Activated CD4-positive, alpha-beta T cell treated with anti-CD3 and anti-CD28 coated beads for 36 hours (primary cell): ENCODE measurements around the gene FAM199X. TPM values are rescaled to one million over a fixed set of nuclear protein-coding genes. Genes with fewer than 3 reads are reported as not detected.
"Not testable (repeated sequence)": the region's sequence is repeated elsewhere in the genome, so short reads cannot be mapped to it uniquely, and the experiment has no call there.

Experiments used
- ATAC-seq: fragments of 200-7000 bp; cut with Tn5 transposase; one replicate; pipeline ENCODE4 v1.10.0; 2021; ENCODE audit warnings: mild to moderate bottlenecking, moderate library complexity
- CTCF ChIA-PET: fragments of 350-600 bp; sonication (Branson Sonifier 250); formaldehyde crosslinking; loops from one replicate; lab custom pipeline; 2021; ENCODE audit warnings: antibody characterized with exemption; lab: Charles Lee
- POLR2A ChIA-PET: fragments of 350-600 bp; sonication (Branson Sonifier 250); formaldehyde crosslinking; loops from one replicate; lab custom pipeline; 2021; ENCODE audit warnings: antibody characterized with exemption, inconsistent platforms; lab: Charles Lee
- DNase-seq: peaks from one replicate; pipeline ENCODE4 v3.0.0-alpha.2; 2020
- H3K27ac Mint-ChIP-seq: one replicate; pipeline ENCODE4 v1.8.0; 2021; ENCODE audit warnings: mixed read lengths
- H3K27me3 Mint-ChIP-seq: one replicate; pipeline ENCODE4 v1.8.0; 2021; ENCODE audit warnings: mixed read lengths
- H3K36me3 Mint-ChIP-seq: one replicate; pipeline ENCODE4 v1.8.0; 2021; ENCODE audit warnings: low read depth, mixed read lengths
- H3K4me1 Mint-ChIP-seq: one replicate; pipeline ENCODE4 v1.8.0; 2021; ENCODE audit warnings: mixed read lengths
- H3K4me3 Mint-ChIP-seq: one replicate; pipeline ENCODE4 v1.8.0; 2021; ENCODE audit warnings: mild to moderate bottlenecking, moderate library complexity, mixed read lengths
- H3K9me3 Mint-ChIP-seq: one replicate; pipeline ENCODE4 v1.8.0; 2021; ENCODE audit warnings: low read depth, mixed read lengths
- intact Hi-C, 2 experiments: fragments of 100-400 bp; cut with DNase I in 1 of 2; cut with micrococcal nuclease in 1 of 2; formaldehyde crosslinking; loops; one replicate each; pipeline versions ENCODE4 v1.14.2 to v1.15.1; 2022 to 2024; cut with DNase I, micrococcal nuclease
- total RNA-seq, 2 experiments: library from RNA; stranded (reverse); gene quantifications; one replicate each; pipeline ENCODE4 v1.2.3, GENCODE V29; 2021

The FAM199X gene
- total RNA-seq, 2 experiments from 2014 or later = 5.0 to 7.6 TPM

DNA sequence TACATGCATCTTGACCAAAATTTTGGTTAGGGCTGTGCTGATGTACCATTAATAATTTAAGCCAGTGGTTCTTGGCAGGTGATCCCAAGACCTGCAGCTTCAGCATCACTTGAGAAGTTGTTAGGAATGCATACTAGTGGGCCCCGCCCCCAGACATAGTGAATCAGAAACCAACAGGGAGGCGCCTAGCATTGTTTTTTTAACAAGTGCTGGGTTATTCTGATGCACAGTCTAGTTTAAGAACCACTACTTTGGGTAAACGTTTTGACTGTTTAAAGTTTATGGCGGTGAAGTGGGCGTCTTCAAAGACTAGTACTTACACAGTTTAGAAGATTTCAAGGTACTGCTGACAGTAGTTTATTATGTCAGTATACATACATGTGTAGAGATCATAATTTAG is 23.6 kb downstream of the FAM199X start:
- Mint-ChIP-seq H3K27ac (no peak overlapping the region), H3K4me3 (no peak overlapping the region), H3K36me3 (peaks cover 10% of the 10 kb centered on the region), H3K4me1 (peaks cover 2% of the 10 kb centered on the region), H3K9me3 (no peaks in the 10 kb centered on the region), H3K27me3 (no peaks in the 10 kb centered on the region)
- ATAC-seq (peak; percentile 33), DNase-seq (peak; percentile 9)
- ChIA-PET CTCF (no interaction called here), POLR2A (no interaction called here)
- intact Hi-C loops = no loop called here

DNA sequence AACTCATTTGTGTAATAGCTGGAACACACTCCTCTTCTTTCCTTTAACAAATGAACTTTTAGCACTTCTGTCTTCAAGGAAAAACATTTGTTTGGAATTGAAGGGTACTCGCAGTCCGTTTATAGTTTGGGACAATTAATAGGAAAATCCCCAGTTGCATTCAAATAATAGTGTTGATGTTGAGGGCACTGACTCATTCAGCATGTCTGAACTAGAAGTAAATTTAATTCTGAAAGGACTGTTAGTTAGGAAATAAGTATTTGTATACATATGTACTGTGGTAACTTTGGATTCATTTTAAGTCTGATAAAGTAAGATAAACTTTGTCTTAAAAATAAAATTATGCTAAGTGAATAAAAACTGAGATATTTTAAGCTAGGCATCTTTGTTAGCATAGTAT is 27.2 kb downstream of the FAM199X start:
- ChIA-PET POLR2A (no interaction called here), CTCF (interaction anchor here (2.9 to 3.1 kb wide), 2 partner anchors 11 to 77 kb away, joined by 12 to 23 read pairs; no protein-coding TSS in a partner anchor)
- Mint-ChIP-seq H3K27ac (no peak overlapping the region), H3K4me3 (no peak overlapping the region), H3K27me3 (no peaks in the 10 kb centered on the region), H3K9me3 (no peaks in the 10 kb centered on the region), H3K4me1 (peaks cover 2% of the 10 kb centered on the region), H3K36me3 (peaks cover 7% of the 10 kb centered on the region)
- intact Hi-C loops = no loop called here
- ATAC-seq = no peak
- no peak for DNase-seq

DNA sequence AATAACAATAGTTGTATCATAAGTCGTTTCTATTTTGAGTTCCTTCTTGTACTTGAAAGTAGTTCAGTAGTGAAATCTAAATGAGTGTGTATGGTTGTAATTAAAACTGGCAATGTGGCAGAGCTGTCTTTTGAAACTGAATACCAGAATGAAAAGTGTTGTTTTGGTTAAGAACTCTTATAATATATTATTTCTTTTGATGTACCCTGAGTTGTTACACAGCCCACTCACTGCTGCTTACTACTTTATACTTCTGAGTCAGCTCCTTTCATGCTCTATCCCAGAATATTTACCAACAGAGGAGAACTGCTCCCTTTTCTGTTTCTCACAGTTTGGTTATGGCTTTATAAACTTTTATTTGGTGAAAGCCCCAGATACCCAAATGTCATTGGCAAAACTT is 28.8 kb downstream of the FAM199X start:
- ChIA-PET CTCF (interaction anchor here (1.0 to 3.1 kb wide), 9 partner anchors 10 to 80 kb away, joined by 3 to 23 read pairs (median 4); partner anchors contain the start of genes FAM199X and SLC25A53), POLR2A (no interaction called here)
- peaks cover 2% of the 10 kb centered on the region for H3K4me1 Mint-ChIP-seq
- peak; percentile 51 for ATAC-seq
- intact Hi-C loops = loop anchor here (1.0 to 2.0 kb wide), 2 partner anchors 76 to 148 kb away; no protein-coding TSS in a partner anchor
- H3K36me3 Mint-ChIP-seq = peaks cover 1% of the 10 kb centered on the region
- no peak overlapping the region for H3K27ac Mint-ChIP-seq
- no peaks in the 10 kb centered on the region for H3K27me3 Mint-ChIP-seq
- no peak for DNase-seq
- no peak overlapping the region for H3K4me3 Mint-ChIP-seq
- H3K9me3 Mint-ChIP-seq = no peaks in the 10 kb centered on the region

DNA sequence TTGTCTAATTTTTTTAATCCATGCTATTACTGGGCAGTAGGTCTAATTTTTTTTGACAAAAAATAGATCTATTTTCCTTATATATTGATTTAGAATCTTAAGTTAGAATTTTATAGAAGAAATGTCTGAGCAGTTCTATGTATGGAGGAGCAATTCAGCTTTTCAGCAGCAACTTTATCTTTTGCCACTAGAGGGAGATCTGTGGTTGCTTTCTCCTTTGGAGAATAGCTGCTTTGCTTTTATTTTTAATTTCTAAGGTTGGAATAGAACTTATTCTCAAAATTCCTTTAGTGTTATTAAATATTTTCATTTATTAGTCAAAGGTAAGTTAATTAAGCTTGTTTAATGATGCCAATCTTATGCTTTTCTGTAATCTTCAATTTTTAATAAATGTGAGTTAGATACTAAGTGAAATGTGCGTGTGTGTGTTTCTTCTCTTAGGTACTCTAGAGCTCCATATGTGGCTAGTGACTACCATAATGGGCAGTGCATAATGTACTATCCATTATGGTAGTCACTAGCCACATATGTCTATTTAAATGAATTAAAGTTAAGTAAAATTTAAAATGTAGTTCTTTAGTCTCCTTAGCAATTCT is 29.3 kb downstream of the FAM199X start:
- CTCF ChIA-PET = interaction anchor here (0.6 to 3.1 kb wide), 12 partner anchors 8 to 79 kb away, joined by 3 to 23 read pairs (median 4); partner anchors contain the start of genes FAM199X and SLC25A53
- no peaks in the 10 kb centered on the region for H3K27me3 Mint-ChIP-seq

DNA sequence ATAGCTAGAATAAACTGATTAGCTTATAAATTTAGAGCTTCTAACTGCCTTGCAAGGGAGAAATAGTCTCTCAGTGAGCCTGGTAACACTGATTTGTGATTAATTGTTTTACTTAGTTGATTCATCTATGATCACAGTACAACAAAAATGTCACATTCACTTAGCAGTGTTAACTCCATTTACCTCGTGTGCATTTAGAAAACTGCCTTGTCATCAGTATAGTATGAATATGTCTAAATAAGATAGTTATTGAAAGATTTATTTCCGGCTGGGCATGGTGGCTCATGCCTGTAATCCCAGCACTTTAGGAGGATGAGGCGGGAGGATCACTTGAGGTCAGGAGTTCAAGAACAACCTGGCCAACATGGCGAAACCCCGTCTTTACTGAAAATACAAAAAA is 39.3 kb downstream of the FAM199X start:
- POLR2A ChIA-PET = no interaction called here
- Mint-ChIP-seq H3K4me1 (no peaks in the 10 kb centered on the region), H3K27ac (no peak overlapping the region), H3K27me3 (no peaks in the 10 kb centered on the region), H3K4me3 (no peak overlapping the region), H3K9me3 (no peaks in the 10 kb centered on the region), H3K36me3 (peaks cover 2% of the 10 kb centered on the region)
- CTCF ChIA-PET = interaction anchor here (2.6 kb wide), 1 partner anchor 10 kb away, joined by 23 read pairs; no protein-coding TSS in a partner anchor
- DNase-seq (no peak), ATAC-seq (no peak)
- intact Hi-C loops = no loop called here

More for the DNA sequence above, 29.3 kb downstream of the FAM199X start:
- Mint-ChIP-seq H3K4me3 (no peak overlapping the region), H3K27ac (no peak overlapping the region), H3K9me3 (no peaks in the 10 kb centered on the region), H3K4me1 (peaks cover 2% of the 10 kb centered on the region), H3K36me3 (no peaks in the 10 kb centered on the region)
- DNase-seq = peak; percentile 4
- intact Hi-C loops = loop anchor here (1.0 to 2.0 kb wide), 2 partner anchors 76 to 147 kb away; no protein-coding TSS in a partner anchor
- POLR2A ChIA-PET = no interaction called here
- peak; percentile 44 for ATAC-seq

DNA sequence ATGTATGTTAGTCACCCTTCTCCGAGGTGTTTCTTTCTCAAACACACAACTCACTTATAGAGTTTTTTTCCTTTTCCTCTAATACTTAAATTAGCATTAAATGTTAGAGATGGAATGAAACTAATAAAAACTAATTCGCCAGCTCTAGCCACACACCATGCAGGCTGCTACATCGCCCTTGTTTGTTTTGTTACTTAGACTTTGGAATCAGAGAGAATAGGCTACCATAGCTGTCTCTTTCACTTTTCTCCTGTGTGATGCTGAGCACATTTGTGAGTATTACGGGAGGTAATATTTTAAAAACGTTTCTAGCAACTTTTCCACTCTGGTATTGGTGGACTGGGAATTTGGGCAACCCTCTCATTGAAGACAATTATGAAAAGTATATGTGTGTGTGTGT is 44.9 kb downstream of the FAM199X start:
- Mint-ChIP-seq H3K27me3 (no peaks in the 10 kb centered on the region), H3K36me3 (no peaks in the 10 kb centered on the region), H3K27ac (no peak overlapping the region), H3K9me3 (no peaks in the 10 kb centered on the region), H3K4me1 (no peaks in the 10 kb centered on the region), H3K4me3 (no peak overlapping the region)
- DNase-seq (no peak), ATAC-seq (no peak)
- ChIA-PET CTCF (no interaction called here), POLR2A (no interaction called here)
- intact Hi-C loops = no loop called here

DNA sequence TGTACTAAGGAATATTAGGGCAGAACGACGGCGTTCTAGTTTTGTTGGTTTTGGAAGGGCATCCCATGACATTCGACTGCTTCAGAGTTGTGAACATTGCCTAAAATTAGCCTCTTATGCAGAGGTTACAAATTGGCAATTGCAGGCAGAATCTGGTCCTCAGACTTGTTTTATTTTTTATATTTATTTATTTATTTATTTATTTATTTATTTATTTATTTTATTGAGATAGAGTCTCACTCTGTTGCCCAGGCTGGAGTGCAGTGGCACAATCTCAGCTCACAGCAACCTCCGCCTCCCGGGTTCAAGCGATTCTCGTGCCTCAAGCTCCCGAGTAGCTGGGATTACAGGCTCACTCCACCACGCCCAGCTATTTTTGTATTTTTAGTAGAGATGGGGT is 63.8 kb downstream of the FAM199X start:
- intact Hi-C loops, DNase-seq, POLR2A ChIA-PET: not testable (repeated sequence)

More for the DNA sequence above, 63.8 kb downstream of the FAM199X start:
- H3K4me3 Mint-ChIP-seq, H3K4me1 Mint-ChIP-seq, ATAC-seq, H3K9me3 Mint-ChIP-seq, CTCF ChIA-PET, H3K27me3 Mint-ChIP-seq, H3K27ac Mint-ChIP-seq, H3K36me3 Mint-ChIP-seq: not testable (repeated sequence)

Other genes starting within 250 kb of the FAM199X start
- 1 to 10 TPM; 4.1 to 7.3 TPM for gene TMSB15B, start 203.8 kb upstream of the FAM199X start, total RNA-seq
- not detected for gene H2BW1, start 152.7 kb upstream of the FAM199X start, total RNA-seq
- gene H2BW2, start 126.5 kb upstream of the FAM199X start, total RNA-seq = not detected
- gene TMSB15C, start 90.2 kb upstream of the FAM199X start, total RNA-seq = 1 to 10 TPM; 2.3 to 3.3 TPM
- 1 to 10 TPM in 1 of 2 experiments, under 1 TPM in 1; 0.53 to 1.0 TPM for gene ZCCHC18, start 53.9 kb upstream of the FAM199X start, total RNA-seq
- gene SLC25A53, start 9.4 kb upstream of the FAM199X start, total RNA-seq = 1 to 10 TPM; 3.5 to 5.1 TPM
- gene ESX1, start 88.5 kb downstream of the FAM199X start, total RNA-seq = not detected